ENCODE results near the gene HSPD1.
A peak's percentile ranks its signal among the peaks of the same experiment; 100 is the strongest.
"Not testable (repeated sequence)": the region's sequence is repeated elsewhere in the genome, so short reads cannot be mapped to it uniquely, and the experiment has no call there.

HSPD1 gene

DNA sequence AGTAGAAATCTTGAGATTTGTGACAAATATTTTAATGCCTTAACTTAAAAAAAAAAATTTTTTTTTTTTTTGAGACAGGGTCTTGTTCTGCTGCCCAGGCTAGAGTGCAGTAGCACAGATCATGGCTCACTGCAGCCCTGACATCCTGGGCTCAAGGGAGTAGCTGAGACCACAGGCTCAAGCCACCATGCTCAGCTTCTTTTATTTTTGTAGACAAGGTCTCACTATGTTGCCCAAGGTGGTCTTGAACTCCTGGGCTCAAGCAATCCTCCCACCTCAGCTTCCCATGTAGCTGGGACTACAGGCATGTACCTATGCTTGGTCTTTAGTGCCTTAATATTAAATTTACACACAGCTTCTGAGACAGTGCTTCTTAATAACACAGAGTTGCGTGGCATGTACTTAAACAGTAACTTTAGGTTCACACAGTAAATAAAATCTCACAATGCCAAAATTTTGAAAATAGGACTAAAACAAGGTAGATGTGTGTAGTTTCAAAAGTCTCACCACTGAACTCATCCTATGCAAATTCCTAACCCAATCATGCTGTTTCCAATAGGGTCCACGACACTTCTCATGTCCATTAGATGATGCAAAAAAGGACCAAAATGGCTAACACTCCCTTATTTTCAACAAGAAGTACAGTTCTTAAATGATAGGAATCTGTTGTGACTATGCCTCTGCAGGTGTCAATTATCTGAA, 4.1 kb downstream of the HSPD1 start:
- DNase-seq: no peak

DNA sequence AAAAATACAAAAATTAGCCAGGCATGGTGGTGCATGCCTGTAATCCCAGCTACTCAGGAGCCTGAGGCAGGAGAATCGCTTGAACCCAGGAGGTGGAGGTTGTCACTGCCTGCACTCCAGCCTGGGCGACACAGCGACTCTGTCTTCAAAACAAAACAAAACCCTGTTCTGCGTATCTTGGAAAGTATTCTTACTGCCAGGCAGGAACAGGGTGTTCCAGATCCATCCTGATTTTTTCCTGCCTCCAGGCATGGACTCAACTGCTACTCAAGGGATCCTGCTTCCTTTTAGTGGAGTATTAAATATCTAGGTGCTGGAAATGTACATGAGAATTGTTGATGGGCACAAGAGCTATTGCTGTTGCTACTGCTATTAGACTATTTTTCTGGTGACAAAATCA, 12.3 kb downstream of the HSPD1 start:
- DNase-seq: no peak

DNA sequence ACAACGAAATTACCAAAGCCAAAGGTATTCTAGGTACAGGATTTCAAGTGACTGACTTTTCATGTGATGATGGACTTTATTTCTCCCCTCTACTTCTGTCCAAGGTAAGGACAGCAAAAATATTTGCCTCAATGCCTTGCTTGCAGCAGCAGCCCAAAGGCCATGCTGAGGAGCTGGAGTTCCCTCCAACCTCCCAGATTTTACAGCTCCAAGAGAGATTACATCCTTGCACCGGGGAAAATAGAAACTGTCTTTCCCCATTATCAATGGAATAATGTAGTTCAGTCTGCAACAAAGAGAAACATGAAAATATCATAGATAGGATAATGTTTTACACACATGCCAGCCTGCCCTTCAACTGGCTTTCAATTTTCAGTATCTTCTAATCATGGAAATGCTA, 13.5 kb downstream of the HSPD1 start:
- DNase-seq: no peak

DNA sequence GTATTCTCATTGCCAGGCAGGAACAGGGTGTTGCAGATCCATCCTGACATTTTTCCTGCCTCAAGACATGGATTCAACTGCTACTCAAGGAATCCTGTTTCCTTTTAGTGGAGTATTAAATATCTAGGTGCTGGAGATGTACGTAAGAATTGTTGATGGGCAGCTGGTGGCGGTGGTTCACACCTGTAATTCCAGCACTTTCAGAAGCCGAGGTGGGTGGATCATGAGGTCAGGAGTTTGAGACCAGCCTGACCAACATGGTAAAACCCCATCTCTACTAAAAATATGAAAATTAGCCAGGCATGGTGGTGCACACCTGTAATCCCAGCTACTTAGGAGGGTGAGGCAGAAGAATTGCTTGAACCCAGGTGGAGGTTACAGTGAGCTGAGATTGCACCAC, 15.4 kb downstream of the HSPD1 start:
- DNase-seq: not testable (repeated sequence)

DNA sequence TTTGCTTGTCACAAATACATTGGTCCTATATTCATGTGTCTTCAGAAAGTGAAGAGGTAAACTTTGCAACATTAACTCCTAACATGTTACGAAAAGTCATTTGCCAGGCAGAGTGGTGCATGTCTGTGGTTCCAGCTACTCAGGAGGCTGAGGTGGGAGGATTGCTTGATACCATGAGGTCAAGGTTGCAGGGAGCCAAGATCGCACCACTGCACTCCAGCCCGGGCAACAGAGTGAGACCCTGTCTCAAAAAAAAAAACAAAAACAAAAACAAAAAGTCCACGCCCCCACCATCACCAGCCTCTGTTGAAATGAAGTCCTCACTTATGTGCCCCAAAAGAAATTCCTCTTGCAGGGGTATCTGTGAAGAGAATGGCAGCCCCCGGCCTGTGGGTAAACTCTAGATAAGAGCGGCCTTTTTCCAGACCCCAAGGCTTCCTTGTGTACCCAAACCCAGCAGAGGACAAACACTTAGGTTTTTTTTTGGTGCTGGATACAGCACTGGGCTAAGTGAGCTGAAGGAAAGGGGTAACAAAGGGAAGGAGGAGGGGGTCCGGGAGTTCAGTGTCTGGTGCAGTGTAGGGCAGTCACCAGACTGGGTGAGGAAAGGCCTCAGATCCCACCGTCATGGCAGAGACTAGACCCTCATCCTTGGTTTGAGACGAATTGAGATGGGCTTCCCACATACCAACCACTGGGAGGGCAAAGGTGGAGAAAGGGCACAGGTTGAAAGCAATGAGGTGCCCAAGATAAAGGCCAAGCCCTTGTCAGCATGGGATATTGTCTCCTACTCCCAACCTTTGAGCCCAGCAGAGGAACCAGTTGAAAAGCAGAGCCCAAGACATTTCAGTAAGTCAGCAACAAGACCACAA, 19.2 kb downstream of the HSPD1 start:
- DNase-seq: no peak

DNA sequence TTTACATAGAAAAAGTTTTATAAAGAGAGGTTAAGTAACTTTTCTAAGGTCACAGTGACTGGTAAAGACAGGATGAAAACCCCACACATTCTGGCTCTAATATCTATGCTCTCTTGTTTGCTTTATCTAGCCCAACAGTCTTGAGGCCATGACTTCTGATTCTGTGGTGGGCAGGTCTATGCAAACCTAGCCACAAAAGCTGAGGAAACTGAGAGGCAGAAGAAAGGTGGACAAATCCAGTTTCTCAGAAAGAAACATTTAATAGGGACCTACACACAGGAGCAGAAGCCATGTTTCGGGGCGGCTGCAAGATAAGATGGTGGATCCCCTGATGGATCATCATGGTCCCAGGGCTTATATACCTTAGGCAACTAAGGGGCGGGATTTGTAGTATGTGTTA, 21.8 kb downstream of the HSPD1 start:
- DNase-seq: no peak

DNA sequence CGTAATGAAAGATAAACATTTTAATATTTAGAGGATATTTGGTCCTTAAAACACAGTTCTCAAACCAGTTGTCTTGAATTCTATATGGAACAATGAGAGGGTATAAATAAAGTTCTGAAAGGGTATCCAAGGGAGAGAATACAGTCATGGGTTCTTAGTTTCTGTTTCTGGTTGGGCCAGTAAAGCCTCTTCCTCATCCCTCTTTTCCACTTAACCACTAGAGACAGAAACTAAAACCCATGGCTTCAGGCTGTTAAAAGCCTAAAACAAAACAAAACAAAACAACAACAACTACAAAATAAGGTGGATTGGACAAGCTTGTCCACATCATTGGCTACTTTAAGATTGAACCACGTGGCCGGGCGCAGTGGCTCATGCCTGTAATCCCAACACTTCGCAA, 27.5 kb downstream of the HSPD1 start:
- no peak for DNase-seq

DNA sequence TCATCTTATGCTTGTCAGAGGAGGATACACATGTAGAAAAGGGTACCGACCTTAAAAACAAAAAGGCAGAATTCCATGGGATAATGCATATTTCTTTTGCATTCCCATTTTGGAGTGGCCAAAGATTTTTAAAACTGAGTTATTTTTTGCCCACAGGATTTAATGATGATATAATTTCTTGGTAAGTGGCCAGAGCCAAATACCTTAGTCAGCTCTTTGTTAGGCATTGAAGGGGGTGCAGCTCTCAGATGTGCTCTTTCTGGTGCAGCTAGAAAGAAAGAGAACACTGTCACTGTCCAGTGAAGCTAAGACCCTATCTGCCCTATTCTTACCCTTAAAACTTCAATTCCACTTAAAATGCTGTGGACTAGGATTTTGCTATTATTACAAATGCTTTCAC, 35.5 kb downstream of the HSPD1 start:
- no peak for DNase-seq

DNA sequence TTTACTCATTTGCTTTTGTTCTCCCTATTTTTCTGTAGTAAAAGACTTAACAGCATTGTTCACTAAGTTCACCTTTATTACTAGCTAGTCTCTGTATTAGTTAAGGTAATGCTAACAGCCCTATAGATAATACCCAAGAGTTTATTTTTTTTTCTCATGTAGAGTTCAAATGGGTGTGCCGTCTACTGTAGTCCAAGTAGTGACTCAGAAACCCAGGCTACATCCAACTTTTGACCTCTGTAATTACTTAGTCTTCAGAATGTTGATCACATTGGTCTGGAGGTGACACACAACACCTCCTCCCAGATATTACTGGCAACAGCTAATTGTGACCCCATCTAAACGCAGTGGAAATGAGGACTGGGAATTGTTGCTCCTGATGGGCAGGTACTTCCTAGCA, 38.6 kb downstream of the HSPD1 start:
- DNase-seq: no peak

DNA sequence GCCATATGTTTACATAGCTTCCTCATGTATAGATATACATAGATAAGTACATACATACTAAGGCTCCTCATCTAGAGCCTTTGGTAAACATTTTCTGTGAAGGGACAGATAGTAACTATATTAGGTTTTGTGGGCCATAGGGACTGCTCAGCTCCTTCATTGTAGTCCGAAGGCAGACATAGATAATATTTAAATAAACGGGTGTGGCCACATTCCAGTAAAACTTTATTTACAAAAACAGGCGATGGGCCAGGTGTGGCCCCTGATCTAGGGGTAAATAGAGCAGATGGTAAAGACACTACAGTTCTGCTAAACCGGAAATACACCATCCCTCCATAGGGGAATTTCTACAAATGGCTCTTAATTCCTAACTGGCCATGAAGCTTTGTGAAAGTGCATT, 39.0 kb downstream of the HSPD1 start:
- no peak for DNase-seq

DNA sequence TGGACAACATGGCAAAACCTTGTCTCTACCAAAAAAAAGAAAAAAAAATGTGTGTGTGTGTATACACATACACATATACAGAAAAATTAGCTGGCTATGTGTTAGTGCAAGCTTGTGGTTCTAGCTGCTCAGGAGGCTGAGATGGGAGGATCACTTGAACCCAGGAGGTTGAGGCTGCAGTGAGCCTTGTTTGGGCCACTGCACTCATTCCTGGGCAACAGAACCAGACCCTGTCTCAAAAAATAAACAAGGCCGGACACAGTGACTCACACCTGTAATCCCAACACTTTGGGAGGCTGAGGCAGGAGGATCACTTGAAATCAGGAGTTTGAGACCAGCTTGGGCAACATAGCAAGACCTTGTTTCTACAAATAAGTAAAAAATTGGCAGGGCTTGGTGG, 44.2 kb downstream of the HSPD1 start:
- DNase-seq: no peak

DNA sequence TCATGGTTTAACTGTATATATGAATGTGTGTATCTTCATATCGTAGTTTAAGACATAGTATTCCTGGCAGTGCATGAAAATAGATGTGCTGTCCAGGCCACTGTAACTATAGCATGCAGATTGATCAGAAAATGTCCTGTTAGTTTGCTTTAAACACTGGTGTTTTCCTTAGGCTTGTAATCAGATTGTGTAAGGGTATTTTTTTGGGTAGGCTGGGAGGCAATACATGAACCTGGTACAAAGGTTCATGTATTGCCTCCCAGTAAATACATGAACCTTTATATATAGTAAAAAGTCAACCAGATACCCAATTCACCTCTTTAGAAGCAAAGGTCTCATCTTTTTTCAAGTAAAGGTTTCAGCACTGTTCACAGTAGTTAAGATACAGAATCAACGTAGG, 44.7 kb downstream of the HSPD1 start:
- no peak for DNase-seq

DNA sequence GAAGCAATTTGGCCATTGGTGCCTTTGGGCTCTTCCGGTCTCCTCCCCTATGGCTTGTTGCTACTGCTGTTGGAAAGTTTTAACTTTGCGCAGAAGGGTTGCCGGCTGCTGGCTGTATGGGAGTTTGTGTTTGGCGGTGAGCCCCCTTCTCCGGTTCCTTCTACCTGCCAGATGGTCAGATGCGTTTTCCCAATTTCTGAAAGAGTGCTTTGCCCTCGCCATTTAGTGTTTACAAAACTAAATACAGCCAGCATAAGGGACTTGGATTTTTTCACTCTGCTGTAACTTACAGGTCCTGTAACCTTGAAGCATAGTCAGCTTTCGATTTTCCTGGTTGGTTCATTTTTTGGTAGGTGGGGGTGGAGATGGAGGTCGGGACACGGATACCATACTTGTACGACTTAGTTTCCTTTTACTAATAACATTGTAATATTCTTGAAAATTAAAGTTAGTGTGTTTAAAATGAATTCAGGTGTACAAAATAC, 45.7 kb downstream of the HSPD1 start:
- DNase-seq: no peak

DNA sequence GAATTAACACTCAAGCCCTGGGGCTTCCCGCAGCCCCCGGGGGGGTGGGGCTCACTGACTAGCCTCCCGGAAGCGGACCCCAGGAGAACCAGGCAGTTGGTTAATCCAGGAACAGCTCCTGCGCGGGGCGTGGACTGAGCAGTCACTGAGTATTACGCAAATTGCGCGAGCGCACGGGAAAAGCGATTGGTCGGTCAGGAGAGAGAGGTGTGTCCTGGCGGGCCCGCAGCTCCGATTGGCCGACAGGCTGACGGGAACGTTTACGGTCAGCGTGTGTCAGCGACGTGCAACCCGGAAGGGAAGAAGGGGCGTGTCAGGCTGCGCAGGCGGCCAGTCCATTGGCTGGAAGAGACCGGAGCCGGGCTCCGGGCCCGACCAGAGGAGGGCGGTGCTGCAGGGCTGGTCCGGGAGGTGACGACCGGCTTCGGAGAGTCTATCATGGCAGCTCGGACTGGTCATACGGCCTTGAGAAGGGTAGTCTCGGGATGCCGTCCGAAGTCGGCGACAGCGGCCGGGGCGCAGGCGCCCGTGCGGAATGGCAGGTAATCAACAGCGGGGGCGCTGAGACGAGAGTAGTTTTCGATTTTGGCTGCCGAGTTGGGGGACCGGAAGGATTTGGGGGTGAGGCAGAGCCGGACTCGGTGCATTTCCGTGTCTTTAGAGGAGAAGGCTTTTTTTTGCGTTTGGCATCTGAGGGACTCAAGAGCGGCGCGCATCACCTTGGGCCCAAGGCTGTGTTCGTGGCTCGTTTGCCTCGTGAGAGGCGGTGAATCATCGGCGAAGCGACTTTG, 46.3 kb downstream of the HSPD1 start, which contains the start of gene COQ10B:
Gene COQ10B (plus strand): TSS at position 430 of the 791 bp plus-strand sequence. CDS start 9 bp downstream, at position 439.
- DNase-seq: peak; percentile 96 to 99

DNA sequence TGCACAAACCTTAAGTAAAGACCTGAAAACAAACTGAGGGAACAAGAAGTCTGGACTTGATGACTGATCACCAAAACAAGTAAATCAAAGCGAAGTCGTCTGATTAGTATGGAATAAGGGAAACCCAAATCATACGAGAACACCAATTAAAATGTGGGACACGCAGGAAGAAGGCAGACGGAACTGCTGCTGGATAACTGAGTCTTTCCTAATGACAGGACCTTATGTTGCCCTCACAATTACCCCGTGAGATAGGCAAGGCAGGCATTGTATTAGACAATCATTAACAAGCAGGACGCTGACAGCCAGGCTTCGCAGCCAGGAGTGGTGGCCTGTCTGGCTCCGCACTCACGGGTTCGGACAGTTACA, 46.9 kb downstream of the HSPD1 start:
- DNase-seq: no peak

DNA sequence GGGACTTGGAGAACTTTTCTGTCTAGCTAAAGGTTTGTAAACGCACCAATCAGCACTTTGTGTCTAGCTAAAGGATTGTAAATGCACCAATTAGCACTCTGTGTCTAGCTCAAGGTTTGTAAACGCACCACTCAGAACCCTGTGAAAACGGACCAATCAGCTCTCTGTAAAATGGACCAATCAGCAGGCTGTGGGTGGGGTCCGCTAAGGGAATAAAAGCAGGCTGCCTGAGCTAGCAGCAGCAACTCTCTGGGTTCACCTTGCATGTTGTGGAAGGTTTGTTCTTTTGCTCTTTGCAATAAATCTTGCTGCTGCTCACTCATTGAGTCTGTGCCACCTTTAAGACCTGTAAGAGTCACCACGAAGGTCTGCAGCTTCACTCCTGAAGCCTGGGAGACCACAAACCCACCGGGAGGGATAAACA, 48.7 kb downstream of the HSPD1 start:
- DNase-seq: not testable (repeated sequence)

DNA sequence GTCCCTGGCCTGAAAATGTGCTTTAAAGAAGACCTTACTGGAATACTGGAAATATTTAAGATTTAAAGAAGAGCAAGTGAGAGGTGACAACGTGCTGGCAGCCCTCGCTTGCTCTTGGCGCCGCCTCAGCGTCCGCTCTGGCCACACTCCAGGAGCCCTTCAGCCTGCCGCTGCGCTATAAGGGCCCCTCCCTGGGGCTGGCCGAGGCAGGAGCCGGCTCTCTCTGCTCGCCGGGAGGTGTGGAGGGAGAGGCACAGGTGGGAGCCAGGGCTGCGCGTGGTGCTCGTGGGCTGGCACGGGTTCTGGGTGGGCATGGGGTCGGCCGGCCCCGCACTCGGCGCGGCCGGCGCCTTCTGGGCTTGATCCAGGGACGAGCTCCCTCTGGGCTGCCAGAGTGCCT, 49.2 kb downstream of the HSPD1 start:
- DNase-seq: peak in 1 of 2 experiments; percentile 27

DNA sequence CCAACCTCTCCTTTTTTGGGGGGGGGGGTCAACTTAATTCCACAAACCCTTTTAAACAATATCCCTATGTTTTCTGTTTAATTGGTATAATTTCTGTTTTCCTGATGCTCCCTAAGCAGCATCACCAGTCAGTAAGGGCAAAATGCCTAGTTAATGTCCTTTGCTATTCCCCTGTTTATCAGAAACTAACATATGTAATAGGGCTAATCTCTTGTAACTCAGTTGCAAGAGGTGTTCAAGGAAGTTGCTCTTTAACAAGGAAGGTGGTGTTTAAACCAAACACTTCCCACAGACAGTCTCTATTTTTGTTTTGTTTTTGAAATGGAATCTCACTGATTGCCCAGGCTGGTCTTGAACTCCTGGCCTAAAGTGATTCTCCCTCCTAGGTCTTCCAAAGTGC, 52.8 kb downstream of the HSPD1 start:
- DNase-seq: no peak

DNA sequence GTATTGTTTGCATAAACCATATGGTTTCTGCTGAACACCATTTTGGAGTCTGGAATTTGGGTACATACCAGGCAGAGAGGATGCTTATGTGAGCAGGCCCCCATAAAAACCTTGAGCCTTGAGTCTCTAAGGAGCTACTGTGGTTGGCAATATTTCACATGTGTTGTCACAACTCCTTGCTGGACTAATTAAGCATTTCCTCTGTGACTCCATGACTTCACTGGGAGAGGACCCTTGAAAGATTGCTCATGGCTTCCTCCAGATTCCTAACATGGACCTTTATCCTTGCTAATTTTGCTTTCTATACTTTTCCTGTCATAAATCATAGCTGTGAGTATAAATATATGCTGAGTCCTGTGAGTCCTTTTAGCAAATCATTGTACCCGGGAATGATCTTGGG, 53.9 kb downstream of the HSPD1 start:
- DNase-seq: no peak

DNA sequence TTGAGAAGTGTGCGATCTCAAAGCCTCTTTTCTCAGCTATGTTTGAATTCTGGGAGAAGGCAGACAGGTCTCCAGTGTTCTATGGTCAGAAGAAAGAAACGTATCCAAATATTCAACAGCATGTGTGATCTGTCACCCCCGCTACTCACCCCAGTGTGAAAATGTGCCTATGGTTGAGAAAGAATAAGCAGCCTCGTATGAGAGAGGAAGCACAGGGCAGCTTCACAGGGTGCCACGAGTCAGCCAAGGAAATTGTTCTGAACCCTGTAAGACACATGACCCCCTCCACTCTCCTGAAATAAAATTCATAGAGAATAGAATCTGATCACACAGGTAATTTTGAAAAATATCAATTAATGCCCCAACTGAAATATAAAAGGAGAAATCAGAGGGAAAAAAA, 56.8 kb downstream of the HSPD1 start:
- no peak for DNase-seq

DNA sequence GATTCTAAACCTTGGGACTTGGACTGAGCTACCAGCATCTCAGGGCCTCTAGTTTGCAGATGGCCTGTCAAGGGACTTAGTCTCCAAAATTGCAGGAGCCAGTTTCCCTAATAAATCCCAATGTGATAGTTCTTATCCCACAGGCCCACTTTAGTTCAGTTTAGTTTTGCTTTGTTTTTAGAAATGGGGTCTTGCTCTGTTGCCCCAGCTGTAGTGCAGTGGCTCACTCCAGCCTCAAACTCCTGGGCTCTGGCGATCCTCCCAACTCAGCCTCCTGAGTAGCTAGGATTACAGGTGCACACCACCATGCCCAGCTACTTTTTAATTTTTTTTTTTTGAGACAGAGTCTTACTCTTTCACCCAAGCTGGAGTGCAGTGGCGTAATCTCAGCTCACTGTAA, 62.3 kb downstream of the HSPD1 start:
- DNase-seq: no peak
